ENCODE results near the gene HECTD2. TPM values are rescaled to one million over a fixed set of nuclear protein-coding genes. Genes with fewer than 3 reads are reported as not detected.

The HECTD2 gene
- total and polyA plus RNA-seq, 7 donors: 2.4 to 29.3 (median 25.5) TPM

- H3K27ac ChIP-seq: no peak overlapping the region
- H3K36me3 ChIP-seq: peaks cover 0 to 18% (median 0%) of the 10 kb centered on the region in 4 donors
- no peak for TF ChIP-seq CTCF (IDR thresholded peaks at IDR 0.05)
- no peak for TF ChIP-seq EP300 (IDR thresholded peaks at IDR 0.05)
- TF ChIP-seq POLR2A (IDR thresholded peaks at IDR 0.05): no peak
- TF ChIP-seq POLR2AphosphoS5 (IDR thresholded peaks at IDR 0.05): no peak
- H3K9me3 ChIP-seq: no peaks in the 10 kb centered on the region
- H3K4me1 ChIP-seq: no peaks in the 10 kb centered on the region
- H3K4me3 ChIP-seq: no peak overlapping the region
- no peak for DNase-seq
- H3K27me3 ChIP-seq: no peaks in the 10 kb centered on the region
- intact Hi-C loops (cut with DNase I): loop anchor here (10.0 kb wide), 2 partner anchors 79 to 429 kb away; partner anchors contain the start of gene BTAF1
Measured at GRCh38 chr10:91495402-91495801, 85.3 kb downstream of the HECTD2 start.

- Histone ChIP-seq H3K27me3 (no peaks in the 10 kb centered on the region), H3K27ac (no peak overlapping the region), H3K9me3 (no peaks in the 10 kb centered on the region), H3K4me1 (no peaks in the 10 kb centered on the region), H3K4me3 (no peak overlapping the region), H3K36me3 (peaks cover 0 to 23% (median 0%) of the 10 kb centered on the region in 4 donors)
- DNase-seq: no peak
- intact Hi-C loops (cut with DNase I): loop anchor here (10.0 kb wide), 2 partner anchors 79 to 429 kb away; partner anchors contain the start of gene BTAF1
- WGBS, 2 donors: 84 to 93% methylated on average over 4 of the region's 4 CpGs
- TF ChIP-seq EP300 (IDR thresholded peaks at IDR 0.05) (no peak), CTCF (IDR thresholded peaks at IDR 0.05) (no peak), POLR2A (IDR thresholded peaks at IDR 0.05) (no peak), POLR2AphosphoS5 (IDR thresholded peaks at IDR 0.05) (no peak)
Measured at GRCh38 chr10:91496016-91496415, 85.9 kb downstream of the HECTD2 start.

- H3K27me3 ChIP-seq: no peaks in the 10 kb centered on the region
- peaks cover 0 to 29% (median 10%) of the 10 kb centered on the region in 4 donors for H3K4me1 ChIP-seq
- peak overlapping the region in 3 of 4 donors; percentile 16 to 48 (median 29) for H3K27ac ChIP-seq
- H3K4me3 ChIP-seq: no peak overlapping the region
- no peaks in the 10 kb centered on the region for H3K9me3 ChIP-seq
- intact Hi-C loops (cut with DNase I): no loop called here
- peaks cover 0 to 8% (median 0%) of the 10 kb centered on the region in 4 donors for H3K36me3 ChIP-seq
- TF ChIP-seq EP300 (IDR thresholded peaks at IDR 0.05) (no peak), CTCF (IDR thresholded peaks at IDR 0.05) (no peak), POLR2AphosphoS5 (IDR thresholded peaks at IDR 0.05) (no peak), POLR2A (IDR thresholded peaks at IDR 0.05) (no peak)
- no peak for DNase-seq
- 88 to 90% methylated on average over 5 of the region's 5 CpGs for WGBS, 2 donors
Measured at GRCh38 chr10:91511549-91512330, 101.6 kb downstream of the HECTD2 start.

- H3K36me3 ChIP-seq: peaks cover 0 to 8% (median 0%) of the 10 kb centered on the region in 4 donors
- peaks cover 0 to 29% (median 10%) of the 10 kb centered on the region in 4 donors for H3K4me1 ChIP-seq
- 40 to 69% methylated on average over 1 of the region's 1 CpG for WGBS, 2 donors
- intact Hi-C loops (cut with DNase I): no loop called here
- peak overlapping the region in 3 of 4 donors; percentile 8 to 48 (median 16) for H3K27ac ChIP-seq
- no peak overlapping the region for H3K4me3 ChIP-seq
- no peaks in the 10 kb centered on the region for H3K9me3 ChIP-seq
- DNase-seq: no peak
- TF ChIP-seq POLR2A (IDR thresholded peaks at IDR 0.05) (no peak), CTCF (IDR thresholded peaks at IDR 0.05) (no peak), EP300 (IDR thresholded peaks at IDR 0.05) (no peak), POLR2AphosphoS5 (IDR thresholded peaks at IDR 0.05) (no peak)
- no peaks in the 10 kb centered on the region for H3K27me3 ChIP-seq
Measured at GRCh38 chr10:91512458-91512857, 102.3 kb downstream of the HECTD2 start.

All from sigmoid colon (tissue), 7 donors.